Colonic mucosa (tissue), 4 donors: Measurements from ENCODE around the gene ARL6IP4. TPM values are rescaled to one million over a fixed set of nuclear protein-coding genes. Genes with fewer than 3 reads are reported as not detected.

Experiments
- DNase-seq: peaks from one replicate; pipeline ENCODE4 v3.0.0-alpha.2; 2020
- H3K27ac ChIP-seq: fragments of 200-600 bp; one replicate; pipeline ENCODE4 v1.8.0; 2021
- H3K27me3 ChIP-seq: fragments of 200-600 bp; one replicate; pipeline ENCODE4 v1.8.0; 2021
- H3K36me3 ChIP-seq: fragments of 200-600 bp; one replicate; pipeline ENCODE4 v1.8.0; 2021
- H3K4me1 ChIP-seq: fragments of 200-600 bp; one replicate; pipeline ENCODE4 v1.8.0; 2021; ENCODE audit warnings: mild to moderate bottlenecking
- H3K4me3 ChIP-seq: fragments of 200-600 bp; one replicate; pipeline ENCODE4 v1.8.0; 2021
- H3K9ac ChIP-seq, 2 donors: one replicate each; pipeline ENCODE4 v1.7.0; 2013; ENCODE audit warnings: control low read depth in 2 of 2, low read depth in 2 of 2, low read length in 2 of 2
- H3K9me3 ChIP-seq: fragments of 200-600 bp; one replicate; pipeline ENCODE4 v1.8.0; 2021
- CTCF ChIP-seq: fragments of 200-600 bp; IDR thresholded peaks from one replicate; pipeline ENCODE4 v1.8.0; 2022; ENCODE audit warnings: antibody characterized with exemption, mild to moderate bottlenecking
- intact Hi-C: fragments of 100-400 bp; cut with DNase I; formaldehyde crosslinking; loops from one replicate; pipeline ENCODE4 v1.14.1; 2022
- total RNA-seq, 2 donors: library from RNA; stranded (reverse); fragmentation: NEBNext Ultra II Directional in 1 of 2; extraction: Animal tissue kit (Norgen Biotek cat#: 25700) in 1 of 2; gene quantifications; one replicate each; pipeline ENCODE4 v1.2.1, GENCODE V29; 2021
- donor health status: healthy.
- donor health status: DM: no; HTN: no; CAD: no.
- donor health status: DM: no; HTN: no; CAD: no.

The ARL6IP4 gene
- total RNA-seq, 2 donors from 2014 or later: 130 to 192 TPM

GRCh38 chr12:122974892-122975789 lies 5.3 kb upstream of the ARL6IP4 start, which contains the start of gene OGFOD2:
Gene OGFOD2, plus strand, starts transcription at chr12:122975244. Its CDS starts 8 bp downstream, at chr12:122975252.
- Histone ChIP-seq H3K4me3 (peak within 1 kb of the TSS; percentile 82), H3K36me3 (no peaks in the 10 kb centered on the region), H3K27ac (peak within 1 kb of the TSS; percentile 98), H3K4me1 (peaks cover 23% of the 10 kb centered on the region), H3K27me3 (no peaks in the 10 kb centered on the region), H3K9me3 (no peaks in the 10 kb centered on the region), H3K9ac (peak within 1 kb of the TSS; percentile 95 to 96)
- intact Hi-C loops: loop anchor here (10.0 kb wide), 1 partner anchor 170 kb away; no protein-coding TSS in a partner anchor
- DNase-seq: peak; percentile 94
- TF ChIP-seq CTCF: no peak

- no peaks in the 10 kb centered on the region for H3K36me3 ChIP-seq
- no peak for TF ChIP-seq CTCF
- H3K9ac ChIP-seq: peak overlapping the region; percentile 95 to 96
- H3K27me3 ChIP-seq: no peaks in the 10 kb centered on the region
- peak overlapping the region; percentile 82 for H3K4me3 ChIP-seq
- no peaks in the 10 kb centered on the region for H3K9me3 ChIP-seq
- no peak for DNase-seq
- H3K4me1 ChIP-seq: peaks cover 23% of the 10 kb centered on the region
- H3K27ac ChIP-seq: peak overlapping the region; percentile 98
- intact Hi-C loops: loop anchor here (10.0 kb wide), 1 partner anchor 169 kb away; no protein-coding TSS in a partner anchor
Measured at GRCh38 chr12:122975790-122976647, 4.5 kb upstream of the ARL6IP4 start.

DNA sequence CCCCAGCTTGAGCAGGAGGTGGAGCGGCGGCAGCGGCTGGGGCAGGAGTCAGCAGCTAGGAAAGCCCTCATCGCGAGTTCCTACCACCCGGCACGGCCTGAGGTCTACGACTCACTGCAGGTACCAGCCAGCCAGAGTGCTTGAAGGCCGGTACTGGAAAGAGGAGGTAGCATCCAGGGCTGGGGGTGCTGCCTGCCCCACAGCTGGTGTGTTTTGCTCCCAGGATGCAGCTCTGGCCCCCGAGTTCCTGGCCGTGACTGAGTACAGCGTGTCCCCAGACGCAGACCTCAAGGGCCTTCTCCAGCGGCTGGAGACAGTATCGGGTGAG lies 3.9 kb upstream of the ARL6IP4 start:
- no peak for DNase-seq
- Histone ChIP-seq H3K4me1 (peaks cover 27% of the 10 kb centered on the region), H3K36me3 (no peaks in the 10 kb centered on the region), H3K27me3 (no peaks in the 10 kb centered on the region), H3K9me3 (no peaks in the 10 kb centered on the region), H3K4me3 (no peak overlapping the region), H3K27ac (no peak overlapping the region), H3K9ac (peak overlapping the region; percentile 95 to 96)
- intact Hi-C loops: loop anchor here (10.0 kb wide), 1 partner anchor 168 kb away; no protein-coding TSS in a partner anchor
- no peak for TF ChIP-seq CTCF

GRCh38 chr12:122977153-122977552 lies 3.3 kb upstream of the ARL6IP4 start:
- H3K9ac ChIP-seq: no peak overlapping the region
- no peak for DNase-seq
- H3K27ac ChIP-seq: no peak overlapping the region
- H3K4me3 ChIP-seq: no peak overlapping the region
- no peaks in the 10 kb centered on the region for H3K9me3 ChIP-seq
- intact Hi-C loops: loop anchor here (10.0 kb wide), 1 partner anchor 168 kb away; no protein-coding TSS in a partner anchor
- H3K4me1 ChIP-seq: peaks cover 32% of the 10 kb centered on the region
- H3K36me3 ChIP-seq: no peaks in the 10 kb centered on the region
- H3K27me3 ChIP-seq: no peaks in the 10 kb centered on the region
- TF ChIP-seq CTCF: no peak
